ENCODE results near the gene ACBD4.
"Not testable (repeated sequence)": the region's sequence is repeated elsewhere in the genome, so short reads cannot be mapped to it uniquely, and the experiment has no call there.

ACBD4 gene

GRCh38 chr17:45121055-45121454 lies 14.4 kb upstream of the ACBD4 start:
- no peak for DNase-seq

GRCh38 chr17:45123076-45123770 lies 12.3 kb upstream of the ACBD4 start:
- no peak for DNase-seq

- DNase-seq, result peak; percentile 78
Measured at GRCh38 chr17:45123930-45124796, 11.3 kb upstream of the ACBD4 start.

- not testable (repeated sequence) for DNase-seq
Measured at GRCh38 chr17:45124797-45125122, 10.7 kb upstream of the ACBD4 start.

- DNase-seq, result no peak
Measured at GRCh38 chr17:45125509-45125908, 10.0 kb upstream of the ACBD4 start.

GRCh38 chr17:45127207-45127547 lies 8.3 kb upstream of the ACBD4 start:
- DNase-seq, result no peak

GRCh38 chr17:45127548-45128300 lies 7.8 kb upstream of the ACBD4 start:
- DNase-seq, result peak; percentile 22

- DNase-seq, result no peak
Measured at GRCh38 chr17:45128331-45128730, 7.2 kb upstream of the ACBD4 start.

- no peak for DNase-seq
Measured at GRCh38 chr17:45128989-45129388, 6.5 kb upstream of the ACBD4 start.

GRCh38 chr17:45129426-45129939 lies 6.0 kb upstream of the ACBD4 start:
- DNase-seq, result no peak

GRCh38 chr17:45129940-45130680 lies 5.4 kb upstream of the ACBD4 start:
- no peak for DNase-seq

- no peak for DNase-seq
Measured at GRCh38 chr17:45130681-45131615, 4.5 kb upstream of the ACBD4 start.

- peak; percentile 37 for DNase-seq
Measured at GRCh38 chr17:45131616-45132319, 3.7 kb upstream of the ACBD4 start.

- no peak for DNase-seq
Measured at GRCh38 chr17:45132320-45132571, 3.2 kb upstream of the ACBD4 start, which contains the start of gene PLCD3. Gene PLCD3, minus strand, starts transcription at chr17:45132515. Its CDS starts 105 bp downstream, at chr17:45132410.

GRCh38 chr17:45132572-45133463 lies 2.7 kb upstream of the ACBD4 start:
- DNase-seq, result peak; percentile 73

- no peak for DNase-seq
Measured at GRCh38 chr17:45135978-45136791, 698 bp downstream of the ACBD4 start.

GRCh38 chr17:45136846-45137560 lies 1.5 kb downstream of the ACBD4 start:
- no peak for DNase-seq

GRCh38 chr17:45137561-45138305 lies 2.2 kb downstream of the ACBD4 start:
- DNase-seq, result no peak

All from hematopoietic multipotent progenitor cell treated with erythropoietin and hydrocortisone succinate and interleukin-3 and kit ligand, for 8 days (in vitro differentiated cells).